Umbilical cord (tissue), 2 donors: Measurements from ENCODE around the gene MEPCE. TPM values are rescaled to one million over a fixed set of nuclear protein-coding genes. Genes with fewer than 3 reads are reported as not detected.
"Not testable (repeated sequence)": the region's sequence is repeated elsewhere in the genome, so short reads cannot be mapped to it uniquely, and the experiment has no call there.

Experiments used
- DNase-seq: peaks from one replicate; pipeline ENCODE4 v3.0.0-alpha.2; 2015; ENCODE audit warnings: low spot score
- total RNA-seq: library from RNA; depleted of rRNA; stranded (reverse); fragments of >200 nt; gene quantifications from one replicate; pipeline ENCODE4 v1.2.3, GENCODE V29; 2014; ENCODE audit warnings: low replicate concordance; ENCODE audit not compliant: insufficient read depth

The MEPCE gene
- total RNA-seq = 20.9 TPM

DNA sequence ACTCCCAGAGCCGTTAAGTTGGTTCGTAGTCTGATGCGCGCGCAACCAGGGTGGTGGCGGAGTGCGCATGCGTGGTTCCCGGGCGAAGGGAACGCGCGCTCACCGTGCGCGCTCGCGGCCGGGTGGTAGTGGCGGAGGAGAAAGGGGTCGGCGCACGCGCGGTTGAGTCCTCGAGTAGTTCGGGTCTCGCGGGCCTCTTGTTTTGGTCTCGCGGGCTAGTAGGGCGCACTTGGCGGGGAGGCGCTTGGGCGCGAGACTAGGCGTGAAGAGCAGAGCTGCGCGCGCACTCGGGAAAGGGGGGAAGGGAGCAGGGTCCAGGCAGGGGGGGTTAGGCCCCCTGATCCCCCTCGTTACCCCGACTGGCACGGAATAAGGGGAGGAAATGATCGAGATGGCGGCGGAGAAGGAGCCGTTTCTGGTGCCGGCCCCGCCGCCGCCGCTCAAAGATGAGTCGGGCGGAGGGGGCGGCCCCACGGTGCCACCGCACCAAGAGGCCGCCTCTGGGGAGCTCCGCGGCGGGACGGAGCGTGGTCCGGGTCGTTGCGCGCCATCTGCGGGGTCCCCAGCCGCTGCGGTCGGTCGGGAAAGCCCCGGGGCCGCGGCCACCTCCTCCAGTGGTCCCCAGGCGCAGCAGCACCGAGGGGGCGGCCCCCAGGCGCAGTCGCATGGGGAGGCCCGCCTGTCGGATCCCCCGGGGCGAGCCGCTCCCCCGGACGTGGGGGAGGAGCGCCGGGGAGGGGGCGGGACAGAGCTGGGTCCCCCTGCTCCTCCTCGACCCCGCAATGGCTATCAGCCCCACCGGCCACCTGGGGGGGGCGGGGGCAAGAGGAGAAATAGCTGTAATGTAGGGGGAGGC, at the start of gene MEPCE:
TSS of gene MEPCE (plus strand) at position 195 of the 856 bp plus-strand sequence. CDS start at position 383, 188 bp downstream.
- DNase-seq = peak; percentile 99

GRCh38 chr7:100380196-100380595, 49.4 kb upstream of the MEPCE start:
- DNase-seq = no peak

DNA sequence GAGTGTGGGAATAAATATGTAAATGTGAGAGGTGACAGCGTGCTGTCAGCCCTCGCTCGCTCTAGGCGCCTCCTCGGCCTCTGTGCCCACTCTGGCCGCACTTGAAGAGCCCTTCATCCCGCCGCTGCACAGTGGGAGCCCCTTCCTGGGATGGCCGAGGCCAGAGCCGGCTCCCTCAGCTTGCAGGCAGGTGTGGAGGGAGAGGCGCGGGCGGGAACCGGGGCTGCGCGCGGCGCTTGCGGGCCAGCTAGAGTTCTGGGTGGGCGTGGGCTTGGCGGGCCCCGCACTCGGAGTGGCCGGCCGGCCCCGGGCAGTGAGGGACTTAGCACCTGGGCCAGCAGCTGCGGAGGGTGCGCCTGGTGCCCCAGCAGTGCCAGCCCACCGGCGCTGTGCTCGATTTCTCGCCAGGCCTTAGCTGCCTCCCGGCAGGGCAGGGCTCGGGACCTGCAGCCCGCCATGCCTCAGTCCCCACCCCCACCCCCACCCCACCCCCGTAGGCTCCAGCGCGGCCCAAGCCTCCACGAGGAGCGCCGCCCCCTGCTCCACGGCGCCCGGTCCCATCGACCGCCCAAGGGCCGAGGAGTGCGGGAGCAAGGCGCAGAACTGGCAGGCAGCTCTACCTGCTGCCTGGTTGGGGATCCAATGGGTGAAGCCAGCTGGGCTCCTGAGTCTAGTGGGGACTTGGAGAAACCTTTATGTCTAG, 47.9 kb upstream of the MEPCE start:
- DNase-seq = not testable (repeated sequence)

DNA sequence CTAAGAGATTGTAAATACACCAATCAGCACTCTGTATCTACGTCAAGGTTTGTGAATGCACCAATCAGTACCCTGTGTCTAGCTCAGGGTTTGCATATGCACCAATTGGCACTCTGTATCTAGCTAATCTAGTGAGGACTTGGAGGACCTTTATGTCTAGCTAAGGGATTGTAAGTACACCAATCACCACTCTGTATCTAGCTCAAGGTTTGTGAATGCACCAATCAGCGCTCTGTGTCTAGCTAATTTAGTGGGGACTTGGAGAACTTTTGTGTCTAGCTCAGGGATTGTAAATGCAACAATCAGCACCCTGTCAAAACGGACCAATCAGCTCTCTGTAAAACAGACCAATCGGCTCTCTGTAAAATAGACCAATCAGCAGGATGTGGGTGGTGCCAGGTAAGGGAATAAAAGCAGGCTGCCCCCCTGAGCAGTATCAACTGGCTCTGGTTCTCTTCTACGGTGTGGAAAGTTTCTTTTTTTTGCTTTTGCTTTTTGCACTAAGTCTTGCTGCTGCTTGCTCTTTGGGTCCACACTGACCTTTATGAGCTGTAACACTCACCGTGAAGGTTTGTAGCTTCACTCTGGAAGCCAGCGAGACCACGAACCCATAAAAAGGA, 47.3 kb upstream of the MEPCE start:
- DNase-seq = not testable (repeated sequence)

DNA sequence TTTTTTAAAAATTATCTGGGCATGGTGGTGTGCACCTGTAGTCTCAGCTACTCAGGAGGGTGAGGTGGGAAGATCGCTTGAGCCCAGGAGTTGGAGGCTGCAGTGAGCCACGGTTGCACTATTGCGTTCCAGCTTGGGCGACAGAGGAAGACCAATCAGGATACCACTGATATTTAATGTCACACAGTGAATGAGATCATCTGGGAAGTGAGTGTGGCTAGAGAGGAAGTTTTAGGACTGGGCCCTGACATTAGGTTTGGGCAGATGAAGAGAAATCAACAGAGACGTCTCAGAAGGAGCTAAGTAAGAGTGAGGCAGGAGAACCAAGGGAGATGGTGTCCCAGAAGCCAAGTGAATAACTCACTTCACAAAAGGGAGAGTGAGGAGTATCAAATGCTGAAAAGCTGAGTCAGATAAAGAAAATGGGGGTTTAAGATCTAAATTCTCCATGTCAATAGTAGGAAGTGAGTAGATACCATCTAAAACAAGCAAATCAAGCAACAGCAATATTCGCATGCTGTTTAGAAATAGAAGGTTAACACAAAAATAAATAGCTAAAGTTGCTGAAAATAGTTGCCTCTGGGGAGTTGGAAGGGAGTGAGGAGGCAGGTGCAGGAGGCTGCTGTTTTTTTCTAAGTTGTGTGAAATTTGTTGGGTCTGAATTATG, 44.9 kb upstream of the MEPCE start:
- DNase-seq = no peak

DNA sequence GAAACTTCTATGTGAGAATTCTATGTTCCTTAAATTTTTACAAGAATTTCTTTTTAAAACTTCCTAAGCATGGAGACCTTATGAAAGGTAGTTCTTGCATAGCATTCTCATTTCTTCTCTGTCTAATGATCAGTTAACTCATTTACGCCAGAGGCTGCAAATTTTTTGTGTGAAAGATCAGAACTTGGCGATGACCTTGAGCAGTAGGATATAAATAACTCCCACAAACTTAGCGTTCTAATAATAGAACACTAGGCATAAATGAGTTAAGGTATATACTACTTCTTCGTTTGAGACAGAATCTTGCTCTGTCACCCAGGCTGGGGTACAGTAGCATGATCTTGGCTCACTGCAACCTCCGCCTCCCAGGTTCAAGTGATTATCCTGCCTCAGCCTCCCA, 42.7 kb upstream of the MEPCE start:
- no peak for DNase-seq

- no peak for DNase-seq
Measured at GRCh38 chr7:100387695-100388094, 41.9 kb upstream of the MEPCE start.

GRCh38 chr7:100389437-100390088, 40.1 kb upstream of the MEPCE start:
- DNase-seq = no peak

DNA sequence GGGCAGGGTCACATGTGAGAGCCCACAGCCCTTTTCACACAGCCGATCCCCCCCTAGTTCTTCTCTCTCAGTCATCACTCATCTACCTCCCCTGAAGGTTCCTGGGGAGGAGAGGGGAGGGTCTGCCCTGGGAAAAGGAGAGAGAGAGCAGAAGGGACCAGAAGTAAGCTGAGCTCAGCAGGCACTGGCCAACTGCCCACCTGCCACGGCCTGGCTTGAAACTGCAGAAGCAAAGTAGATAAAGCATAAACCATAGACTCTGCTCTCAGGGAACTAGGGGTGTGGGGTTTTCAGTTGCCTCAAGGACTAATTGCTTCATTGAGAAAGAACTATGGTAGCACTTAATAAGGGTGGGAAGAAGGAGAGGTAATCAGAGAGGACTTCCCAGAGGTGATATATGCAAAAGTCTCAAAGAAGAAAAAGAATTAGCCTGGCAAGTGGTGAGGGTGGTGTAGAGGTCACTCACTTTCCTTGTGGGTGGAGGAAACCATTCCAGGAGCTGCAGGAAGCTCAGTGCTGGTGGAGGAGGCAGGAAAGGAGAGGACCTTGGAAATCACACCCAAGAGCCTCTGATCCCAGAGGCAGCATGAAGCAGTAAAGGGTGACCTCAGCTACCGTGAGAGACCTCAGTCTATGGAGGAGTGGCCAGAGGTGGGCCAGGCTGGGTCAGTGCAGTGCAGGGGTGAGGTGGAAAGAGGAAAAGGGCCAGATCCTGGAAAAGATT, 39.2 kb upstream of the MEPCE start:
- DNase-seq = no peak

DNA sequence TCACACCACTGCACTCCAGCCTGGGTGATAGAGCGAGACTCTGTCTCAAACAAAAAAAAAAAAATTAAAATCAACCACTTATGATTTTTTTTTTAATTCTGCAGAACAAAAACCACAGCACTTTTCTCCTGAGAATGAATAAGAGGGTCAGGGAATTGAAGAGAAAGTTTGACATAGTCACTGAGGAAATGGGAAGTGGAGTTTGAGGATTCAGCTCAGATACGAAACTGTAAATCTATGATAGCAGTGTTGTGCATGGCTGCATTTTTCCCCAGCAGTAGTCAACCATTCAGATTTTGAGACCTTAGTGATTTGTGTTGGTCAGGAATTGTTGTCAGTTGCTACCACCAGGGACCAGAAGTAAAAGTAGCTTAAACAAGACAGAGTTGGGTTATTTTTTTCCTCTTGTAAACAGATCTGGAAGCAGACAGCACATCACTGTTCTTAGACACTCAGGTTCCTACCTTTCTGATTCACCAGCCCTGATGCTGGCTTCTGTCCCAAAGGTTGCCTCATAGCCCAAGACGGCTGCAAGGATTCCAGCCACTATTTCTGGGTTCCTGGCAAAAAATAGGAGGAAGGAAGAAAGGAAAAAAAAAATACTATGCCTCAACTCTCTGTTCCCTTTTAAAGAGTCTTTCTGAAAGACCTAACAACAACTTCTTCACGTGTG, 36.3 kb upstream of the MEPCE start:
- no peak for DNase-seq

GRCh38 chr7:100394077-100394476, 35.6 kb upstream of the MEPCE start:
- no peak for DNase-seq

GRCh38 chr7:100396421-100396982, 33.1 kb upstream of the MEPCE start:
- DNase-seq = no peak

DNA sequence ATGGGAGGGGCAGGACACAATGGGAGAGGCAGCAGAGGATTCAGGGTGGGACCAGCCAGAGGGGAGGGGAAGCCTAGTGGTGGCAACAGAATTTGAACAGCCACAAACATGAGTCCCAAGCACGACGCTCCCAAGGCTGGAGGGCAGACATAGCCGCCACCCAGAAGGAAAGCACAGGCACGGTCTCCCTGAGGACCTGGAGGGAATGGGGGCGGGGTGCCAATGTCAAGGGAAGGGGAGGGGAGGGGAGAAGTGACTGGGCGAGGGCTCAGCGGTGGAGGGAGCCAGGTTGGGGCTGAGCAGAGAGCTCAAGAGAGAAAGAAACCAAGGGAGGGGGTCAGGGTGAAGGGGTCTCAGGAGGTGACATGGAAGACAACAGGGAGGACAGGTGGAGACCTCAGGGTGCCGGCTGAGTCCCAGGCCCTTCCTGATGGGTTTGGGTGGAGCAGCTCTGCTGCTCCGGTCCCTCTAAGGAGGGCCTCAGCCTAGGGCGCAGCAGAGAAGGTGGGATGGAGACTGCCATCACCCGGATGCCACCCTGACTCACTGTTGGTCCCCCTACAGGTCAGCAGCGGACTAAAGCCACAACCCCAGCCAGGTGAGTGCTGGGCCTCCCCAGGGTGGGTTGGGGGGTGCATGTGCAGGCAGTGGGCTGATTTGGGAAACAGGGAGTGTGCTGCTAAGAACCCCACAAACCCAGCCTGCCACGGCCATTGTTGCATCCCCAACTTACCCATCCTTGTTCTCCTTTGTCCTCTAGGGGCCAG, 32.1 kb upstream of the MEPCE start:
- DNase-seq = no peak

GRCh38 chr7:100398239-100398638, 31.4 kb upstream of the MEPCE start:
- no peak for DNase-seq

- DNase-seq = no peak
Measured at GRCh38 chr7:100400041-100400440, 29.6 kb upstream of the MEPCE start.

DNA sequence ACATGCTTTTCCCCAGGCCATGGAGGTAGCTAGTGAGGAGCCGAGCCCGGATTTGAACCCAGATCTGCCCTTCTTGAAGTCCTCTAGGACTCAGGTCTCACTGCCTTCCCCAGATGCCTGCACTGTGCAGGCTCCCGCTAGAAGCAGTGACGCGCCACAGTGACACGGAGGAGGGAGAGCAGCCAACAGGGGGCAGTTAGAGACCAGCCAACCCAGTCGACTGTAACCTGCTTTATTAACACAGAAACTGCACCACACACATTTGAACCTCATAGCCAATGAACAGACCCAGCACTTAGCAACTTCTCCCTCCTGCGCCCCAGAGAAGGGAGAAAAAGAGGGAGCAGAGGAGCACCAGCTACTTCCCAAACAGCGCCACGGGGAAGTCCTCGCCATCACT, 29.0 kb upstream of the MEPCE start:
- DNase-seq = no peak

DNA sequence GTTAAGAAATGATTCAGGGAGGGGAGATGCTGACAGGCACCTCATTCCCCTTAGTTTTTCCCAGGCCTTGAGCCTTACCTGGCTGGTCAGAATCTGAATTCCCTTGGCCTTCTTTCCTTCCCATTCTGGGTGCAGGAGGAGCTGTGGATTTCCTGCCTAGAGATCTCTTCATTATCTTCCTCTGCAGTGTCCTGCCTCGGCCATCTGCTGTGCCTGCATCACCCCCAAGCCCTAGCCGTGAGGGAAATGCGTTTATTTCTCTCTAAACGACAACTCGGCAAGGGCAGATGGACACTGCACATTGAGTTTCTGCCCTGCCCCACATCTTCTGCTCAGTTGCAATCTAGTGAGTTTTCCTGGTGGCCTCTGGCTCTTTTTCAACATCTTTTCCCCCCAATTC, 27.8 kb upstream of the MEPCE start:
- DNase-seq = no peak

DNA sequence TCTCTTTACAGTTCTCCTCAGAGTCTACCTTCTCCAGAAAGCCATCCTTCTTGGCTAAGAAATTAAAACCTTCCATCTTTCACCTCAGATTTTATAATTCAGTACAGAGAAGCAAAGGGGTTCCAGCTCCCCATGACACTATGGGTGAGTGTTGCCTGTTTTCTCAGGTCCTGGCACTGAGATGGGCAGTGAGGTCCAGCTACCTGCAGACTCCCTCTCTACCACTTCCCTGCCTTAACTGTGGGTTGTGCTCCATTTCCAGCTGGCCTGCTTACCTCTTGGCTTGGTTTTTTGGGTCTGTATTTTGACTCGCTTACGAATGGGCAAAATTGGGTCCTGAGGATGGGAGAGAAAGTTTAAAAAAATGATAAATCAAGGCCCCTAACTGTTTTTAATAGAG, 27.4 kb upstream of the MEPCE start:
- no peak for DNase-seq

DNA sequence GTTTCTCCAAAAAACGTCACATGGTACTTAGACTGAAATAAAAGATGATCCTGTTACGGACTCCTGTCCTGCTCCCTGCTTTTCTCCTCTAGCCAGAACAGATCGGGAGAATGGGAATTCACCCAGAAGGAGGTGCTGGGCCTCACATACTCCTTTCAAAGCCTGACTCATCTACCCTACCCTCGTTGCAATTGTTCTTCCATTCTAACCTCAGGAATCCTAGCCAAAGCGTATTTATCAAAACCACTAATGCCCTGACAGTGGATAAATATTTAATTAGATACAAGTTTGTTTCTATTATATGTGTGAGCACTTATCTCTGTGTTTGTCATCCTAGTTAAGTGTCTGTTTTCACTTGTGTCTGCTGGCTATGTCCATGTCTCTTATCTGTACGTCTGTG, 22.9 kb upstream of the MEPCE start:
- DNase-seq = no peak
